Measurements from ENCODE around the gene SIL1. TPM values are rescaled to one million over a fixed set of nuclear protein-coding genes. Genes with fewer than 3 reads are reported as not detected.

The SIL1 gene
- total RNA-seq, 1 experiment from 2014 or later, result 22.0 TPM

DNA sequence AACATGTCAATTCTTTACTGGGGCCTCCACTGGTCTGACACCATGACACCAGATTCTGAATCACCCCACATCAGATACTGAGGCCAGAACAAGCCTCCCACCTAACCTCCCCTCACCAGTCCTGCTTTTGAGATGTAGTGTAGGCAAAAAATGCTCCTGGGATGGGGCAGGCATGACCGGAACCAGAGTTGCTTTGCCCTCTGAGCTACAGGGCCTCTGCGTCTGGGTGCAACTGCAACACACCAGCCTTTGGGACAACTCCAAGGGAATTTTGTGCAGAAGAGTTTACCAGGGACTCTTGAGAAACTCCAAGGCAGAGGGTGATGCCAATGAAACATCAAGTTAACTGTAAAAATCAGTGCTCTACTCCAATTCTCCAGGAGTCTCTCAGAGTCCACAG, 79.4 kb downstream of the SIL1 start:
- Histone ChIP-seq H3K4me3 (ENCODE audit: low read depth, low read length, poor library complexity, severe bottlenecking) (no peak overlapping the region), H3K27ac (ENCODE audit: low read depth, low read length, poor library complexity, severe bottlenecking) (no peak overlapping the region), H3K36me3 (ENCODE audit: insufficient read depth, low read length, poor library complexity, severe bottlenecking) (no peaks in the 10 kb centered on the region), H3K27me3 (replicated peaks; ENCODE audit: insufficient read depth, low read depth, low read length, poor library complexity) (no peaks in the 10 kb centered on the region), H3K4me1 (ENCODE audit: insufficient read depth, low read length, poor library complexity, severe bottlenecking) (no peaks in the 10 kb centered on the region), H3K9me3 (ENCODE audit: low read depth, low read length, poor library complexity, severe bottlenecking) (no peaks in the 10 kb centered on the region)
- no peak for DNase-seq (ENCODE audit: low spot score)
- ChIA-PET CTCF (no interaction called here), POLR2A (ENCODE audit: low non-redundant PET) (no interaction called here)
- TF ChIP-seq EZH2 (IDR thresholded peaks at IDR 0.05; ENCODE audit: borderline replicate concordance, low read depth, low read length, poor library complexity, severe bottlenecking), result no peak
- TF ChIP-seq, protein P1, sequence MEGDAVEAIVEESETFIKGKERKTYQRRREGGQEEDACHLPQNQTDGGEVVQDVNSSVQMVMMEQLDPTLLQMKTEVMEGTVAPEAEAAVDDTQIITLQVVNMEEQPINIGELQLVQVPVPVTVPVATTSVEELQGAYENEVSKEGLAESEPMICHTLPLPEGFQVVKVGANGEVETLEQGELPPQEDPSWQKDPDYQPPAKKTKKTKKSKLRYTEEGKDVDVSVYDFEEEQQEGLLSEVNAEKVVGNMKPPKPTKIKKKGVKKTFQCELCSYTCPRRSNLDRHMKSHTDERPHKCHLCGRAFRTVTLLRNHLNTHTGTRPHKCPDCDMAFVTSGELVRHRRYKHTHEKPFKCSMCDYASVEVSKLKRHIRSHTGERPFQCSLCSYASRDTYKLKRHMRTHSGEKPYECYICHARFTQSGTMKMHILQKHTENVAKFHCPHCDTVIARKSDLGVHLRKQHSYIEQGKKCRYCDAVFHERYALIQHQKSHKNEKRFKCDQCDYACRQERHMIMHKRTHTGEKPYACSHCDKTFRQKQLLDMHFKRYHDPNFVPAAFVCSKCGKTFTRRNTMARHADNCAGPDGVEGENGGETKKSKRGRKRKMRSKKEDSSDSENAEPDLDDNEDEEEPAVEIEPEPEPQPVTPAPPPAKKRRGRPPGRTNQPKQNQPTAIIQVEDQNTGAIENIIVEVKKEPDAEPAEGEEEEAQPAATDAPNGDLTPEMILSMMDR (conservative IDR thresholded peaks at IDR 0.05; ENCODE audit: low read depth, low read length), result no peak
- no TSS peak for BruUV-seq (replicated peaks)
- intact Hi-C loops (cut with micrococcal nuclease; ENCODE audit: unreplicated experiment), result no loop called here

DNA sequence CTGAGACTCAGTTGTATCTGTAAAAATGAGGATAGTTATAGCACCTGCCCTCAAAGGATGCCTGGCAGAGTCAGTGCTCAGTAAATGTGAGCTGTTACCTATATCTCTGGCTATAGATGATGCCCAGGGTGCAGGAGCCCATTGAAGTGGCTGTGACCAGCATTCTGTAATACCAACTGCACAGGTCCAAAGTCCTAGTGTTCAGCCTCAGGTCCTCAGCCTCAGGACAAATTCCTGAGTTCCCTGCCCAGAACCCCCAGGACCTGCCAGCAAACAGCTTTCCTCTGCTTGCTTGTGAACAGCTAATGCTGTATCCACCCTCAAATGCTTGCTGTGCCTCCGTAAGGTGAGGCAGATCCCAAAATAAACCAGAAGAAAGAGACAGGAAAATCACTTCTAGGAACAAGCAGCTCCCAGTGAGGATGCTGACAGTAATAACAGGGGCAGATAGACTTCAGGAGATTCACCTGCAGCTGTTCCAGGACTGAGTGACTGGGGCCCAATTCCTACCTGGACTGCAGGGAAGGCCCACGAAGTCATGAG, 80.8 kb downstream of the SIL1 start:
- no peak for DNase-seq (ENCODE audit: low spot score)
- no peaks in the 10 kb centered on the region for H3K36me3 ChIP-seq (ENCODE audit: insufficient read depth, low read length, poor library complexity, severe bottlenecking)
- ChIA-PET CTCF (no interaction called here), POLR2A (ENCODE audit: low non-redundant PET) (interaction anchor here (0.6 kb wide), 1 partner anchor 17 kb away, joined by 3 read pairs; no protein-coding TSS in a partner anchor)
- TF ChIP-seq EZH2 (IDR thresholded peaks at IDR 0.05; ENCODE audit: borderline replicate concordance, low read depth, low read length, poor library complexity, severe bottlenecking), result no peak
- TF ChIP-seq, protein P1 (conservative IDR thresholded peaks at IDR 0.05; ENCODE audit: low read depth, low read length), result no peak
- no peaks in the 10 kb centered on the region for H3K27me3 ChIP-seq (replicated peaks; ENCODE audit: insufficient read depth, low read depth, low read length, poor library complexity)
- H3K9me3 ChIP-seq (ENCODE audit: low read depth, low read length, poor library complexity, severe bottlenecking), result no peaks in the 10 kb centered on the region
- intact Hi-C loops (cut with micrococcal nuclease; ENCODE audit: unreplicated experiment), result no loop called here
- H3K27ac ChIP-seq (ENCODE audit: low read depth, low read length, poor library complexity, severe bottlenecking), result no peak overlapping the region
- H3K4me3 ChIP-seq (ENCODE audit: low read depth, low read length, poor library complexity, severe bottlenecking), result no peak overlapping the region
- H3K4me1 ChIP-seq (ENCODE audit: insufficient read depth, low read length, poor library complexity, severe bottlenecking), result no peaks in the 10 kb centered on the region
- BruUV-seq (replicated peaks), result no TSS peak

DNA sequence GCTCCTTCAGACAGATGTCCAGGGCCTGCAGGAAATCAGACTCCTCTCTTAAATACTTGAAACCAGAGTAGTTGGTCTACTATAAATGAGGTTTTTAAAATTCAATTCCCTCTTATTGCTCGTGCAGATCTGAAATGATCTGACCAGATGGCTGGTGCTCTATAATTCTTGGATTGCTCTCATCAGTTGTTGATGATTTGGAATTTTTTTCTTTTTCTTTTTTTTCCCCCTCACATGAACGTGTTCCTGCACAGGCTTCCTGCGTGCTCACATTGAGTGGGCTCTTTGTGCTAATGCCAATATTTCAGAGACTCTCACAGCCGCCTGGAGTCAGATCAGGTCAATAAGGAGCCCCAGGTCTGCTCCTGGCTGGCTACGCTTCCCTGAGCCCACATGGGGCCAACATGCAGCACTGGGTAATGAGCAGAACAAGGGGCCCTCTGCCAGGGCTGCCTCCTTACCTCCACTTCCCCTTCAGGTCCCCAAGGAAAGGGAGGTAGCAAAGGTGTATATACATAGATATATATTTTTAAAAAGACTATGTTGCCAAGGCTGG, 82.0 kb downstream of the SIL1 start:
- Histone ChIP-seq H3K4me1 (ENCODE audit: insufficient read depth, low read length, poor library complexity, severe bottlenecking) (no peaks in the 10 kb centered on the region), H3K9me3 (ENCODE audit: low read depth, low read length, poor library complexity, severe bottlenecking) (no peaks in the 10 kb centered on the region), H3K27ac (ENCODE audit: low read depth, low read length, poor library complexity, severe bottlenecking) (no peak overlapping the region), H3K27me3 (replicated peaks; ENCODE audit: insufficient read depth, low read depth, low read length, poor library complexity) (no peaks in the 10 kb centered on the region), H3K36me3 (ENCODE audit: insufficient read depth, low read length, poor library complexity, severe bottlenecking) (no peaks in the 10 kb centered on the region), H3K4me3 (ENCODE audit: low read depth, low read length, poor library complexity, severe bottlenecking) (no peak overlapping the region)
- intact Hi-C loops (cut with micrococcal nuclease; ENCODE audit: unreplicated experiment), result no loop called here
- ChIA-PET POLR2A (ENCODE audit: low non-redundant PET) (no interaction called here), CTCF (no interaction called here)
- DNase-seq (ENCODE audit: low spot score), result no peak
- TF ChIP-seq, protein P1 (conservative IDR thresholded peaks at IDR 0.05; ENCODE audit: low read depth, low read length), result no peak
- no peak for TF ChIP-seq EZH2 (IDR thresholded peaks at IDR 0.05; ENCODE audit: borderline replicate concordance, low read depth, low read length, poor library complexity, severe bottlenecking)
- no TSS peak for BruUV-seq (replicated peaks)
